Brain microvascular endothelial cell (primary cell): ENCODE data around the gene PTF1A.

Source experiments
- DNase-seq: peaks from one replicate; pipeline ENCODE4 v3.0.0-alpha.2; 2020
- H3K27ac ChIP-seq: fragments of 250-450 bp; sonication (Bioruptor Pico); 2 replicates; pipeline ENCODE4 v1.5.1; 2020; ENCODE audit warnings: mild to moderate bottlenecking, moderate library complexity
- H3K27me3 ChIP-seq: fragments of 250-450 bp; sonication (Bioruptor Pico); replicated peaks from 2 replicates; pipeline ENCODE4 v1.5.1; 2020; ENCODE audit warnings: mild to moderate bottlenecking
- H3K36me3 ChIP-seq: fragments of 250-450 bp; sonication (Bioruptor Pico); replicated peaks from 2 replicates; pipeline ENCODE4 v1.5.1; 2020; ENCODE audit warnings: mild to moderate bottlenecking
- H3K4me3 ChIP-seq: 2 replicates; pipeline ENCODE4 v1.5.1; 2011; ENCODE audit warnings: low read depth, mild to moderate bottlenecking, control low read depth, low read length, moderate library complexity
- in situ Hi-C: cut with HindIII; loops from 2 replicates; pipeline ENCODE4 v1.10.0; 2017; ENCODE audit warnings: low sequenced_read_pairs, low pct_ligation_motif_present
- TF ChIP-seq, protein P1 (sequence below): IDR thresholded peaks from 2 replicates; pipeline ENCODE4 v1.5.1; 2011; ENCODE audit warnings: low read depth, mild to moderate bottlenecking, moderate library complexity, low read length, control low read depth, inconsistent platforms; ENCODE audit errors: missing control alignments

Gene PTF1A, protein sequence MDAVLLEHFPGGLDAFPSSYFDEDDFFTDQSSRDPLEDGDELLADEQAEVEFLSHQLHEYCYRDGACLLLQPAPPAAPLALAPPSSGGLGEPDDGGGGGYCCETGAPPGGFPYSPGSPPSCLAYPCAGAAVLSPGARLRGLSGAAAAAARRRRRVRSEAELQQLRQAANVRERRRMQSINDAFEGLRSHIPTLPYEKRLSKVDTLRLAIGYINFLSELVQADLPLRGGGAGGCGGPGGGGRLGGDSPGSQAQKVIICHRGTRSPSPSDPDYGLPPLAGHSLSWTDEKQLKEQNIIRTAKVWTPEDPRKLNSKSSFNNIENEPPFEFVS

DNA sequence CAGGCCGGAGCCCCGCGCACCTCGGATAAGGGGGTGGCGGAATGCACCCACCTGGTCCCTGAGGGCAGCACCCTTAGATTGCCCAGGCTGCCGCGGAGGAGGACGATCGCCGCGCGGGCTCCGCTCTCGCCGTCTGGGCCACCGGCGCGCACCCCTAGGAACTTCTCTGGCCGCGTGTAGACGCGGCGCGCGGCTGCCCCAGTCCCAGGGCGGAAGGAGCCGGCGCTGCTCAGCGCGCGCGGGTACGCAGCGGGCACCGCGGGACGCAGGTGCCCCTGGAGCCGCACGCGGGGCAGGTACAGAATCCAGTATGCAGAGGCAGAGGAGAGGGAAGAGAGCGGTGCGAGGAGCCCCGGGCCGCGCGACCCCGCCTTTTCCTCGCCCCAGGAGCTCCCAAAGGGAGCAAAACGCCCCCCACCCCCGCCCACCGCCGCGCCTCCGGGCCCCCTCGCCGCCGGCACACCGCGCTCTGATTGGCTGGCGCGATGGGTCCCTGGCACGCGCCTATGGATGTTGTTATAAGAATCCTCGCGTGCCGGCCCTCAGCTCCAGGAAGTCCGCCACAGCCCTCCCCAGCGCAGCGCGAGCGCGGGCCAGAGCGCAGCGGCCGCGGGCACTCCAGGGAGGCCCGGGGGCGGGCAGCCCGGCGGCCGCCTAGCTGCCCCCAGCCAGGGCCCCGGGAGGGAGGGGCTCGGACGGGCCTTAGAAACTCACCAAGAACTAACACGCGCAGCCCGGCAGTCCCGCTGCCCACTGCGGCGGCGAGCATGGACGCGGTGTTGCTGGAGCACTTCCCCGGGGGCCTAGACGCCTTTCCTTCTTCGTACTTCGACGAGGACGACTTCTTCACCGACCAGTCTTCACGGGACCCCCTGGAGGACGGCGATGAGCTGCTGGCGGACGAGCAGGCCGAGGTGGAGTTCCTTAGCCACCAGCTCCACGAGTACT lies at the start of gene PTF1A:
PTF1A (plus strand) TSS at position 549 of the 948 bp plus-strand sequence; CDS start at position 768, 219 bp downstream.
- Histone ChIP-seq H3K27me3 (peaks cover 65% of the 10 kb centered on the region), H3K4me3 (no peak within 1 kb of the TSS), H3K36me3 (no peaks in the 10 kb centered on the region), H3K27ac (no peak within 1 kb of the TSS)
- in situ Hi-C loops = no loop called here
- TF ChIP-seq, protein P1, sequence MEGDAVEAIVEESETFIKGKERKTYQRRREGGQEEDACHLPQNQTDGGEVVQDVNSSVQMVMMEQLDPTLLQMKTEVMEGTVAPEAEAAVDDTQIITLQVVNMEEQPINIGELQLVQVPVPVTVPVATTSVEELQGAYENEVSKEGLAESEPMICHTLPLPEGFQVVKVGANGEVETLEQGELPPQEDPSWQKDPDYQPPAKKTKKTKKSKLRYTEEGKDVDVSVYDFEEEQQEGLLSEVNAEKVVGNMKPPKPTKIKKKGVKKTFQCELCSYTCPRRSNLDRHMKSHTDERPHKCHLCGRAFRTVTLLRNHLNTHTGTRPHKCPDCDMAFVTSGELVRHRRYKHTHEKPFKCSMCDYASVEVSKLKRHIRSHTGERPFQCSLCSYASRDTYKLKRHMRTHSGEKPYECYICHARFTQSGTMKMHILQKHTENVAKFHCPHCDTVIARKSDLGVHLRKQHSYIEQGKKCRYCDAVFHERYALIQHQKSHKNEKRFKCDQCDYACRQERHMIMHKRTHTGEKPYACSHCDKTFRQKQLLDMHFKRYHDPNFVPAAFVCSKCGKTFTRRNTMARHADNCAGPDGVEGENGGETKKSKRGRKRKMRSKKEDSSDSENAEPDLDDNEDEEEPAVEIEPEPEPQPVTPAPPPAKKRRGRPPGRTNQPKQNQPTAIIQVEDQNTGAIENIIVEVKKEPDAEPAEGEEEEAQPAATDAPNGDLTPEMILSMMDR = no peak
- DNase-seq = no peak

DNA sequence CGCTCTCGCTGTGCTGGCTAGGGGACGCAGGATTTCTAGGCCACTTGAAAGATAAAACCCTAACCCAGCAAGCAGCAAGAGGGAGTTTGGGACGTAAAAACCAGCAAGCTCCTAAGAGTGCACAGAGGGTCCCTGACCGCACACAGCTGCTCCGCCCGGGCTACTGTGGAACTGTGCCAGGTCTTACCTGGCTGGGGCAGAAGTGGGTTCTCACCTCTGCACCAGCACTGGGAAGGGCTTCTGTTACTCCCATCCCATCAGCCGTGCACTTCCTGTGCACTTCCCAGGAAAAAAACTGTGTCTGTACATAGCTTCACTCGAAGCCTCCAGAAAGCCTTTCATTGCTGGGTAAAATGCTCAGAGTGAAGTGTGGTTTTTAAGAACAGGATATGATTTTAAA lies 45.9 kb upstream of the PTF1A start:
- Histone ChIP-seq H3K4me3 (no peak overlapping the region), H3K27me3 (no peaks in the 10 kb centered on the region), H3K27ac (no peak overlapping the region), H3K36me3 (no peaks in the 10 kb centered on the region)
- TF ChIP-seq, protein P1 = no peak
- in situ Hi-C loops = no loop called here
- DNase-seq = no peak

DNA sequence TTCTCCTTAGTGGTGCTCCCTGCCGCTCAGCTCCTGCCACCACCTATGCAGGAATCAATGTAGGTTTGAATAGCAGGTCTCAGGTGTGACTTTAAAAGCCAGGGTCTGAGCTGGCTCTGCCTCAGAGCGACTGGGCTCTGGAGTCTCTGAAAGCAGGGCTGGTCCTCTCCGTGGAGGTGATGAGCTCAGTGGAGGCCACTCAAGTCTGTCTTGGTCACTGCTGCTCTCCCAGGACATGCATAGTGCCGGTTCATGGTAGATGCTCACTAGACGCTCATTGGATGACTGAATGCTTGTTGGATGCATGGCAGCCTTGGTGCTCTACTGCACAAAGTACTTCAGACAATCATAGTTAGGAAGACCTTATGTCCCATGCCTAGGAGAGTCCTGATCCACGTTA lies 45.1 kb upstream of the PTF1A start:
- Histone ChIP-seq H3K36me3 (no peaks in the 10 kb centered on the region), H3K27me3 (no peaks in the 10 kb centered on the region), H3K27ac (no peak overlapping the region), H3K4me3 (no peak overlapping the region)
- TF ChIP-seq, protein P1 = no peak
- no peak for DNase-seq
- in situ Hi-C loops = no loop called here

DNA sequence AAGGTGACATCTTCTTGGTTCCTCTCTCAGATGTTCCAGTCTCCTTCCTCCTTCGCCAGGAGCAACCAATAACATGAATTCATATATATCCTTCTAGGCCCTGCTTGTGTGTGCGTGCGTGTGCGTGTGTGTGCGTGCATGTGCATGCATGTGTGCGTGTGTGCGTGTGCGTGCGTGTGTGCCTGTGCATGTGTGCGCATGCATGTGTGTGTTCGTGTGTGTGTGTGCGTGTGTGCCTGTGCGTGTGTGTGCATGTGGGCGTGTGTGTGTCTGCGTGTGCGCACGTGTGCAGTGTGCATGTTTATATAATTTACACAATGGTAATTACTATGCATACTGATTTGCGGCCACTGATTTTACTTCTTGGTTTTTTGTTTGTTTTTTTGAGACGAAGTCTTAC lies 43.9 kb upstream of the PTF1A start:
- DNase-seq = no peak
- TF ChIP-seq, protein P1 = no peak
- Histone ChIP-seq H3K27me3 (no peaks in the 10 kb centered on the region), H3K27ac (no peak overlapping the region), H3K4me3 (no peak overlapping the region), H3K36me3 (no peaks in the 10 kb centered on the region)
- in situ Hi-C loops = no loop called here

DNA sequence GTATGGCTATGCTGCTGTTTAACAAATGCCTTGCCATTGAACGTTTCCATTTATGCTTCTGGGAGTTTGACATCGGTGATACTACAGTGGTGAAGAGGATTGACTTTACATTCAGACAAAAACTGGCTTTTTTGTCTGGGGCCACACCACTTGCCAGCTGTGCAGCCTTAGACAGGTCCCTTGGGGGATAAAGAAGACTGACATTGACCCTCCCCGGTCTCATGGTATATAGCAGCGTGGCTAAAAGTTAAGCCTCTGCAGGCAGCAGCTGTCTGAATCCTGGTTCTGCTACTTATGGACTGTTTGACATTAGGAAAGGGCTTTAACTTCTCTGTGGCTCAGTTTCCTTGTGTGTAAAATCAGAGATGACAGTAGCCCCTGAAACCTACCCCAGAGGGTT lies 42.0 kb upstream of the PTF1A start:
- Histone ChIP-seq H3K27ac (no peak overlapping the region), H3K4me3 (no peak overlapping the region), H3K27me3 (no peaks in the 10 kb centered on the region), H3K36me3 (no peaks in the 10 kb centered on the region)
- in situ Hi-C loops = no loop called here
- TF ChIP-seq, protein P1 = no peak
- no peak for DNase-seq
